HFF-Myc (cell line): ENCODE data around the gene LYZL2.

Source experiments
- DNase-seq: peaks from one replicate; pipeline ENCODE4 v3.0.0-alpha.2; 2011; ENCODE audit warnings: low read depth; ENCODE audit errors: extremely low read depth
- H3K4me3 ChIP-seq: replicated peaks from 2 replicates; pipeline ENCODE4 v1.5.1; 2011; ENCODE audit warnings: low read depth, mild to moderate bottlenecking, control low read depth, low read length
- CTCF ChIP-seq: IDR thresholded peaks from 2 replicates; pipeline ENCODE4 v1.5.1; 2012; ENCODE audit warnings: mild to moderate bottlenecking, low read depth, low read length, control low read depth; ENCODE audit errors: missing control alignments

The LYZL2 gene

GRCh38 chr10:30589441-30589840 is 40.1 kb downstream of the LYZL2 start:
- no peak overlapping the region for H3K4me3 ChIP-seq
- no peak for DNase-seq
- no peak for TF ChIP-seq CTCF

GRCh38 chr10:30587522-30588031 is 42.0 kb downstream of the LYZL2 start:
- DNase-seq: no peak
- TF ChIP-seq CTCF: no peak
- H3K4me3 ChIP-seq: no peak overlapping the region

GRCh38 chr10:30586828-30587227 is 42.7 kb downstream of the LYZL2 start:
- H3K4me3 ChIP-seq: no peak overlapping the region
- no peak for TF ChIP-seq CTCF
- no peak for DNase-seq

- H3K4me3 ChIP-seq: peak overlapping the region; percentile 19
- DNase-seq: peak; percentile 3
- no peak for TF ChIP-seq CTCF
These were observed 45.7 kb downstream of the LYZL2 start for GRCh38 chr10:30583778-30584415.

GRCh38 chr10:30581779-30582380 is 47.7 kb downstream of the LYZL2 start:
- H3K4me3 ChIP-seq: no peak overlapping the region
- peak; percentile 86 for TF ChIP-seq CTCF
- peak; percentile 33 for DNase-seq

GRCh38 chr10:30580676-30581075 is 48.9 kb downstream of the LYZL2 start:
- TF ChIP-seq CTCF: no peak
- DNase-seq: no peak
- no peak overlapping the region for H3K4me3 ChIP-seq
